NCI-H1930 (cell line): ENCODE results near the gene ASB15.
"Not testable (repeated sequence)": the region's sequence is repeated elsewhere in the genome, so short reads cannot be mapped to it uniquely, and the experiment has no call there.

Experiments
- DNase-seq, 2 experiments: peaks; one replicate each; lab custom pipeline; 2025; lab: John Stamatoyannopoulos, UW

Gene ASB15

DNA sequence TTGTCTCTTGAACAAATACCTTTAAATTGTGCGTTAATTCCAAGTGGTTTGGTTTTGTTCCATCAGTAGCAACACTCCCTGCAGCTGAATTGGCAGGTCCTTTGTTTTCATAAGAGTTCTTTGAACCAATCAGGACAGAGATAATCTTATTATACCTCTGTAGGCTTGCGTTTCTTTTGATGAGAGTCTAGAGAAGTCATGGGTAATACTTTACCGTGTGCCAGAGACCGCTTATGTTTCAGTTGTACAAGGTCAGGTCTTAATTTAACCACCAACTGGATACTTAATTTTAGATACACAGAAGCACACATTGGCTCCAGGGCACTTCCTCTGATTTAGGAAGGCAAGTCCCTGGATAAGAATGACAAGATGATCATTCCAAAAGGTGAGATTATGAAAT lies at the start of gene ASB15:
Gene ASB15 (plus strand): TSS at position 292 of the 400 bp plus-strand sequence. CDS start 12,682 bp downstream, outside the sequence.
- no peak for DNase-seq

GRCh38 chr7:123552134-123552533 lies 49.5 kb upstream of the ASB15 start:
- not testable (repeated sequence) for DNase-seq

DNA sequence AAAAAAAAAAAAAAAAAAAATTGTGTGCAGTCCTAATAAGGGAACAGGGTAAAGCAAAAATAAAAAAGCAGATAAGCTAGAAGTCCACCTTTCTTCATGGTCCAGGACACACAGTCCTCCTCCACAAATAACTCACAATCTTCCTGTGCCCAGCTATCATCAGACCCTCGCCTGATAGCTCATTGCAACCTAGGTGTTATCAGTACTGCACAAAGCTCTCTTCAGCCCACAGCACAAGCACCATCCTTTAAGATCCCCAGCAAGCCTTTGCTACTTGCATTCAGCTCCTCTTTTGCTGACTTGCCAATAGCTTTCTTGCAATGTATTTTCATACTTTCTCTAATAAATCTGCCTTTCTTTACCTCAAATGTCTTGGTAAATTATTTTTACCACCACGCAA lies 49.0 kb upstream of the ASB15 start:
- no peak for DNase-seq

- DNase-seq, result no peak
Measured at GRCh38 chr7:123553159-123553558, 48.5 kb upstream of the ASB15 start.

DNA sequence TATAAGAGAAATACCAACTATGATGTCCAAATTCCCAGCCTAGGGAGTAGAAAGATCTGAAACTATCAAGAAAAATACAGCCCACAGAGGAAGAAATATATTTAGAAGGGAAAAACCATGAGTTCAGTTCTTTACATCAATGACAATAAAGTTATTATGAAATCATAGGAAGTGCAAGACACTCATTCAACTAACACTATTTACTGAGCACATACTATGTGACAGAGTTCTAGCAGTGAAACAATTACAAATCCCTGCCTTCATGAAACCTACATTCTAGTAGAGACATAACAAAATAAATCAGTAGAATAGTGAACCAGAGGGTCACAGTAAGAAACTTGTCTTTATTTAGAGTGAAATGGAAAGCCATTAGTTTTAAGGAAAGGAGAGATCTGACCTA lies 46.1 kb upstream of the ASB15 start:
- no peak for DNase-seq

- no peak for DNase-seq
Measured at GRCh38 chr7:123557016-123557397, 44.6 kb upstream of the ASB15 start.

DNA sequence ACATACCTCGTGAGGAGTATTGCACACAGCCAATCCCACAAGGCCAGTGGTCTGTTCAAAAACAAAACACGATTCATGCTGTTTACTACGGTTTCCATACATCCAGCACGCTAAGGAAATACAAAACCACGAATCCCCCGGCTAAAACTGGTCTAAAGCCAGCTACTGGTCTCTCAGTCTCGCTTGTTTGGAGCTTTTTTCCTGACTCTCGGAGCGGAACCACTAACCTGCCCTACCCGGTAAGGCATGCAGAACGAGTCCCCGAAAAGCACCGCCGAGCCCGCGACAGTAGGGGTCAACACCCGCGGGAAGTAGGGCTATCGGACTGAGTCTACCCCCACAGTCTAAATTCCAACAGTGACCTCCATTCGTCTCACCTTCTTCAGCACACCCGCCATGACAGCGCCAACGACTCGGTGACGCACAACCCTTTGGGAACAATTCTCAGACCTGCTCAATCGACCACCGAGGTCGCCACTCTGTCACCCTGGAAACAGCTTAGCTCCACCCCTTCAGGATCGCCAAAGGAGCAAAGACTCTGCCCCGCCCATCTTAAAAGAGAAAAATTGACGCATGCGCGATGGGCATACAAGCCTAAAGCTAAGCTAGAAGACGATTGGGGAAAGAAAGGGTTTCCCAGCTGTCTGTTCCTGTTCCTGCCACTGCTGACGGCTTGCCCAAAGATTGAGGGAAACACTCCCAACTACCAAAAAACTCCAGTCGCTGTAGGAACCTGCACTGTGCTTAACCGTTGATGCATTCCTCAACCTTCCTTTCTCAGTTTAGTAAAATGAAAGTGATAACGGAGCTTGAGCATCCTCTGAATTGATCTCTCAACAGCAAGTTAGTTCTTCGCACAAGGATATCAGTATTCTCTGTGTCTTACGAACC lies 44.0 kb upstream of the ASB15 start, which contains the start of gene NDUFA5:
Gene NDUFA5 (minus strand): TSS at position 421 of the 891 bp plus-strand sequence. CDS start 23 bp downstream, at position 398.
- peak; percentile 99 for DNase-seq

GRCh38 chr7:123558289-123558874 lies 43.2 kb upstream of the ASB15 start:
- no peak for DNase-seq

- DNase-seq, result no peak
Measured at GRCh38 chr7:123562121-123562520, 39.5 kb upstream of the ASB15 start.

GRCh38 chr7:123569352-123570010 lies 32.1 kb upstream of the ASB15 start:
- DNase-seq, result no peak

GRCh38 chr7:123570390-123571182 lies 31.0 kb upstream of the ASB15 start:
- DNase-seq, result no peak

DNA sequence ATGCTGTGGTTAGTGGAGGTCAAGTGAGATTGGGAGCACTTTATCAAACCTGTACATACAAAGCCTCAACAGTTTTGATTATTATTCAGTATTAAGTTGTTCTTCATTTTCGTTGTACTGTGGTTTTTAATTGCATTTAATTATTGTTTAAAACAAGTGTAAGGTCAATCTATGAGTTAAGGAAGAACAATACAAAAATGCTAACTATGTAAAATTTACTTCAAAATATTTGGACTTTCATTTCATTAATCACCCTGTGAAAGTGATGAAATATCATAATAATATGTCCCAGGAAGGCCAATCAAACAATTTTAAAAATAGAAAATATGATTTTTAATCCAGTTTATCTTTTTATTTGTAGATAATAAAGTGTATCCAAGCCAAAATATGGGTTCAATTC lies 30.4 kb upstream of the ASB15 start:
- no peak for DNase-seq

- DNase-seq, result no peak
Measured at GRCh38 chr7:123571684-123572083, 29.9 kb upstream of the ASB15 start.

- DNase-seq, result no peak
Measured at GRCh38 chr7:123573341-123573740, 28.3 kb upstream of the ASB15 start.

DNA sequence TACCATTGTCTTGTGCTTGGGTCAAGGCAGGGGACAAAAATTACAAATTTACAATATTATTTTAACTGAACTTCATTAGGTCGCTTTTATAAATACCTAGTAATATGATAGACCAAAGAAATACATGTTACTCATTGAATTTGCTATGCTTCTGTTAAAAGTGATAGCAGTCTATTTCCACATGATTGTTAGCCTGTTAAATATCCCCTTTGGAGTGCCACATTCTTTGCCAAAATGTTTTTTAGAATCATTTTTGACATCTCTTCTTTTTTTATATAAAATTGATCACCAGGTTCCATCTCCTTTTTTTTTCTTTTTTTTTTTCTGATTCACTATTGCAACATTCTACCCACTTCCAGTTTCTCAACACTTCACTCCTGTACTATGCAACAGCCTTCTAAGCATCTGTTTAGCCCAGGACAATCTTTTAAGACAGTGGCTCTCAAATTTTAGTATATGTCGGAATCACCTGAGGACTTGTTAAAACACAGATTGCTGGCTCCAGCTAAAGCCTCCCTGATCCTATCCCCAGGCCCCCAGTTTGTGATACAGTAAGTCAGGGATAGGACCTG lies 27.6 kb upstream of the ASB15 start:
- DNase-seq, result no peak

DNA sequence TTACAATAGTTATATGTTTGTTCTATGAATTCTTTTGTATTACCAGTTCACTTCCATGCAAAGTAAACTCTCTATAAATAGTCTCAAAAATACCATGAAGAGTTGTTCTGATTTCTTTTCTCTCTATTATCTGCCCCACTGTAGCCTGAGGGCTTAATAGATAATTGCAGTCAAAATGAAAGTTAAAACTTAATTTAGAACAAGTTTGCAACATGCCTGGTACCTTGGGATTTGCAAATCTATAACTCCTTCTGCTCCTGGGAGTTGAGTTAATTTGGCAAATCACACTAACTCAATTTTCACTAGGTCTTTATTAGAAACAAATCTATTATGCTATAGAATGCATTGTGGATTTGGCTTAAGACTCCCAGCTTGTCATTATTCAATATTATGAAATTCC lies 22.2 kb upstream of the ASB15 start:
- DNase-seq, result no peak

GRCh38 chr7:123580406-123581161 lies 21.0 kb upstream of the ASB15 start:
- DNase-seq, result peak; percentile 5 to 29

DNA sequence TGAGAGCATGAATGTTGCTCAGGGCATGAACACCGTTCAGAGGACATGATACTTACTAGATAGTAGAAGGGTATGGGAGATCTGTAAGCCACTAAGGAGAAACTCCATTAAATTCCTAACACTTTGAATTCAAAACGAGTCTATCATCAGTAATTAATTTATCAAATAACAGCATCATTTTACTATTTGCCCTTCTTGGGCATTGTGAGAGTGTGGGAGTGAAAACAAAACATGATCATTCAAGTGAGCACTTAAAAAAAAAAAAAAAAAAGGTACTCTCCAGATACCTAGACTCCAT lies 20.5 kb upstream of the ASB15 start:
- DNase-seq, result no peak

GRCh38 chr7:123583821-123584220 lies 17.8 kb upstream of the ASB15 start:
- DNase-seq, result no peak

- no peak for DNase-seq
Measured at GRCh38 chr7:123588376-123588775, 13.2 kb upstream of the ASB15 start.

- DNase-seq, result no peak
Measured at GRCh38 chr7:123594813-123595241, 6.8 kb upstream of the ASB15 start.
